ENCODE measurements around the gene ETV2. TPM values are rescaled to one million over a fixed set of nuclear protein-coding genes. Genes with fewer than 3 reads are reported as not detected.

ETV2 gene
- total RNA-seq, 4 donors from 2014 or later, result 0.65 to 0.82 TPM; not detected in 2

GRCh38 chr19:35618857-35619256 is 22.7 kb upstream of the ETV2 start:
- TF ChIP-seq, protein P1, sequence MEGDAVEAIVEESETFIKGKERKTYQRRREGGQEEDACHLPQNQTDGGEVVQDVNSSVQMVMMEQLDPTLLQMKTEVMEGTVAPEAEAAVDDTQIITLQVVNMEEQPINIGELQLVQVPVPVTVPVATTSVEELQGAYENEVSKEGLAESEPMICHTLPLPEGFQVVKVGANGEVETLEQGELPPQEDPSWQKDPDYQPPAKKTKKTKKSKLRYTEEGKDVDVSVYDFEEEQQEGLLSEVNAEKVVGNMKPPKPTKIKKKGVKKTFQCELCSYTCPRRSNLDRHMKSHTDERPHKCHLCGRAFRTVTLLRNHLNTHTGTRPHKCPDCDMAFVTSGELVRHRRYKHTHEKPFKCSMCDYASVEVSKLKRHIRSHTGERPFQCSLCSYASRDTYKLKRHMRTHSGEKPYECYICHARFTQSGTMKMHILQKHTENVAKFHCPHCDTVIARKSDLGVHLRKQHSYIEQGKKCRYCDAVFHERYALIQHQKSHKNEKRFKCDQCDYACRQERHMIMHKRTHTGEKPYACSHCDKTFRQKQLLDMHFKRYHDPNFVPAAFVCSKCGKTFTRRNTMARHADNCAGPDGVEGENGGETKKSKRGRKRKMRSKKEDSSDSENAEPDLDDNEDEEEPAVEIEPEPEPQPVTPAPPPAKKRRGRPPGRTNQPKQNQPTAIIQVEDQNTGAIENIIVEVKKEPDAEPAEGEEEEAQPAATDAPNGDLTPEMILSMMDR (IDR thresholded peaks at IDR 0.05), result no peak
- DNase-seq (ENCODE audit: low spot score), result no peak
- ATAC-seq (ENCODE audit: low FRiP score), result no peak

DNA sequence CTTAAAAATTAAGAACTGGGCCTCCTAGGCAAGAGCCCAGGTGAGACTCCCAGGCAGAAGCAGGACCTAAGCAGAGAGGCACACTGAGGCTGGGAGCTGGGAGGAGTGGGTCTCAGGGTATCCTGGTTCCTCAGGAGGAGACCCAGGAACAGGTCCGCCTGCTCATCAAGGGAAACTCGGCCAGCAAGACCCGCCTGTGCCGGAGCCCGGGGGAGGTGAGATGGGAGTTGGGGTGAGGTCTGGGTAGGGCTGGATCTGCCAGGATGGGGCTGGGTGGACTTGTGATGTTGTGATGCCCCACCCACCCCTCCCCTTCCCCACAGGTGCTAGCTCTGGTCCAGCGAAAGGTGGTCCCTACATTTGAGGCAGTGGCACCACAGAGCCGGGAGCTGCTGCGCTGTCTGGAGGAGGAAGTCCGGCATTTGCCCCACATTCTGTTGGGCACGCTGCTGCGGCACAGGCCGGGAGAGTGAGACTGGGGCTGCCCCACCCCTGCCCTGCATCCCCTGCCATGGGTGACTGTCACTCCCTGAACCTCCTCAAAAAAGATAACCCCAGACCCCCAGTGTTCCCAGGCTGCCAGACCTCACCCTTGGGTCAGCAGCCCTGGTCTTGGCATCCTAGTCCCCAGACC is 22.1 kb upstream of the ETV2 start:
- TF ChIP-seq, protein P1 (IDR thresholded peaks at IDR 0.05), result no peak
- DNase-seq (ENCODE audit: low spot score), result no peak
- ATAC-seq (ENCODE audit: low FRiP score), result no peak

DNA sequence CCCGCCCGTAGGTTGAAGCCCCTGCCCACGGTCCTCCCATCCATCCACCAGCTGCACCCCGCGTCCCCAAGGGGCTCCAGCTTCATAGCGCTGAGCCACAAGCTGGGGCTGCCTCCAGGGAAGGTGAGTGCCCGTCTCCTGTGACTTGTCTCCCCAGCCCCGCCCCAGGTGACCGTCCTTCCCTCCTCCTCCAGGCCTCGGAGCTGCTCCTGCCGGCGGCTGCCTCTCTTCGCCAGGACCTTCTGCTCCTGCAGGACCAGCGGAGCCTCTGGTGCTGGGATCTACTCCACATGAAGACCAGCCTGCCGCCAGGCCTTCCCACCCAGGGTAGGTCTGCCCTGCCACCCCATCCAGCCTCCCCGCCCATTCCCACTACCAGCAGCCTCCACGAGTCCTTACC is 21.5 kb upstream of the ETV2 start:
- DNase-seq (ENCODE audit: low spot score), result no peak
- no peak for ATAC-seq (ENCODE audit: low FRiP score)
- TF ChIP-seq, protein P1 (IDR thresholded peaks at IDR 0.05), result no peak

DNA sequence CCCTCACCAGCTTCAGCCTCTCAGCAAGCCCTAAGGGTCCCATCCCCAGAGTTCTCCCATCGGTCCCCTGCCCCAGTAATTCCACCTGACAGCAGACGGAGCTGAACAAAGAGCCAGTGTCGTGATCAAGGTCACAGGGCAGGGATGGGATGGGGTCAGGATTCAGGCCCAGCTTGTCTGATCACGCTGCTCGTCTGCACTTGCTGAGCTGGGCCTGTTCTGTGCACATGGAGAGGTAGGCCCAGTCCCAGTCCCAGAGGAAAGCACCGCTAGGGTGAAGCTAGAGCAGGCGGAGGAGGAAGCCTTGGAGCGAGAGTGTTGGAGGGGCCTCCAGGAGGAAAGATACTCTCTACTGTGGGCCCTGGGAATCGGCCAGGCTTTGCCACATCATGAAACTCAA is 19.8 kb upstream of the ETV2 start:
- ATAC-seq (ENCODE audit: low FRiP score), result no peak
- DNase-seq (ENCODE audit: low spot score), result no peak

GRCh38 chr19:35622750-35623149 is 18.8 kb upstream of the ETV2 start:
- TF ChIP-seq, protein P1 (IDR thresholded peaks at IDR 0.05), result no peak
- no peak for ATAC-seq (ENCODE audit: low FRiP score)
- DNase-seq (ENCODE audit: low spot score), result no peak

More for the DNA sequence above, 19.8 kb upstream of the ETV2 start:
- TF ChIP-seq, protein P1 (IDR thresholded peaks at IDR 0.05), result no peak

DNA sequence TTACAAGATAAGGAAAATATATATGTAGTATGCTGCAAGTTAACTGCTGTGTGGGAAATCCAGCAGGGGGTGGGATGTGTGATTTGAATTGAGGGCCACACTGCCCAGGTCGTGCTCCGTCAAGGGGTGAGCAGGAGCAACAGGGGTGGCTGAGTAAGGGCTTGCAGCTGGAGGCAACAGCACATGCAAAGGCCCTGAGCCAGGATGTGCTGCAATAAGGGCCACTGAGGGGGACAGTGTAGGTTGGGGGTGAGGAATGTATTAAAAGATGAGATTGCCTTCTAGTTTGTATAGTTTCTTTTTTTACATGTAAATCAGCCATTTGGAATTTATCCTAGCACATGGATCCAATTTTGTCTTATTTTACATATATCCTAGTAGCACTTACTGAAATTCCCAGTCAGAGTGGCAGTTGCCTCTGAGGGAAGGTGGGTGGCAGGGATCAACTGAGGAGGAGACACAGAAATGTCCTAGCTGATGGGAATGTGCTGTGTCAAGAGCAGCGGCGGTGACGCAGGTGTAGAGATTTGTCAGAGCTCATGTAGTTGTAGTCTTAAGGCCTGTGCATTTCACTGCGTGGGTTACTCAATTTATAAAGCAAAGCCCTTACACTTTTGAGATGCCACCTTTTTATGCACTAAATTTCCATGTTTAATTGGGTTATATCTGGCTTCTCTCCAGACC is 18.1 kb upstream of the ETV2 start:
- TF ChIP-seq, protein P1 (IDR thresholded peaks at IDR 0.05), result no peak
- ATAC-seq (ENCODE audit: low FRiP score) (no peak), DNase-seq (ENCODE audit: low spot score) (no peak)

DNA sequence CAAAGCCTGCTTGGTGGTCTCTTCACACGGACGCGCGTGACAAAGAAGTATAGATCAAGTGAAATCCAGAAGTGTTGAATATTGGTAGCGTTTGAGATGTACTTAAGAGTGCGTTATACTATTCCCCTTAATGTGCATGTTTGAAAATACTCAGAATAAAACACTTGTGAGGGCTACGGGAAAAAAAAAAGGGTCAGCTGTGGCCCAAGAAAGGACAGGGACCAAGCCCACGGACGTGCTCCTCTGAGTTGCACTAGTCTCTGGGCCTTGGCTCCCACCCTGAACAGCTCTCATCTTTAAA is 13.3 kb upstream of the ETV2 start:
- DNase-seq (ENCODE audit: low spot score) (no peak), ATAC-seq (ENCODE audit: low FRiP score) (no peak)
- TF ChIP-seq, protein P1 (IDR thresholded peaks at IDR 0.05), result no peak
